Stimulated activated CD8-positive, alpha-beta memory T cell treated with anti-CD3 and anti-CD28 coated beads, Interleukin-7, amount 100 ng/mL, for 4 hours (primary cell): ENCODE measurements around the gene ANTXR2.
"Not testable (repeated sequence)": the region's sequence is repeated elsewhere in the genome, so short reads cannot be mapped to it uniquely, and the experiment has no call there.

Experiments used
- DNase-seq, 2 donors: peaks; one replicate each; pipeline ENCODE4 v3.0.0-alpha.2; 2020; ENCODE audit warnings: low read depth in 2 of 2

Gene ANTXR2

GRCh38 chr4:80072744-80073472 is at the start of gene ANTXR2:
Gene ANTXR2 (minus strand): TSS chr4:80073229. CDS start chr4:80072560, 669 bp downstream.
- peak; percentile 41 to 61 for DNase-seq

- DNase-seq = not testable (repeated sequence)
Observed at GRCh38 chr4:80121815-80122214, 48.8 kb upstream of the ANTXR2 start.

GRCh38 chr4:80119620-80120019 is 46.6 kb upstream of the ANTXR2 start:
- not testable (repeated sequence) for DNase-seq

- DNase-seq = no peak
Observed at GRCh38 chr4:80116516-80116915, 43.5 kb upstream of the ANTXR2 start.

- DNase-seq = no peak
Observed at GRCh38 chr4:80115368-80116181, 42.5 kb upstream of the ANTXR2 start.

- DNase-seq = no peak
Observed at GRCh38 chr4:80114732-80115265, 41.8 kb upstream of the ANTXR2 start.

- no peak for DNase-seq
Observed at GRCh38 chr4:80113615-80114014, 40.6 kb upstream of the ANTXR2 start.

- no peak for DNase-seq
Observed at GRCh38 chr4:80112236-80112635, 39.2 kb upstream of the ANTXR2 start.

- no peak for DNase-seq
Observed at GRCh38 chr4:80111276-80111675, 38.2 kb upstream of the ANTXR2 start.

- no peak for DNase-seq
Observed at GRCh38 chr4:80107374-80107773, 34.3 kb upstream of the ANTXR2 start.

- DNase-seq = no peak
Observed at GRCh38 chr4:80104927-80105326, 31.9 kb upstream of the ANTXR2 start.

GRCh38 chr4:80103629-80104028 is 30.6 kb upstream of the ANTXR2 start:
- DNase-seq = no peak

GRCh38 chr4:80101792-80102116 is 28.7 kb upstream of the ANTXR2 start:
- no peak for DNase-seq

- no peak for DNase-seq
Observed at GRCh38 chr4:80101071-80101791, 28.2 kb upstream of the ANTXR2 start.

- no peak for DNase-seq
Observed at GRCh38 chr4:80099671-80100070, 26.6 kb upstream of the ANTXR2 start.

- no peak for DNase-seq
Observed at GRCh38 chr4:80098635-80099034, 25.6 kb upstream of the ANTXR2 start.

- DNase-seq = no peak
Observed at GRCh38 chr4:80097400-80098177, 24.6 kb upstream of the ANTXR2 start.

- no peak for DNase-seq
Observed at GRCh38 chr4:80096175-80096850, 23.3 kb upstream of the ANTXR2 start.

GRCh38 chr4:80094191-80094590 is 21.2 kb upstream of the ANTXR2 start:
- DNase-seq = no peak

GRCh38 chr4:80093563-80093962 is 20.5 kb upstream of the ANTXR2 start:
- no peak for DNase-seq

- DNase-seq = no peak
Observed at GRCh38 chr4:80092847-80093246, 19.8 kb upstream of the ANTXR2 start.
